PC-3 (cell line): ENCODE data around the gene PARN. TPM values are rescaled to one million over a fixed set of nuclear protein-coding genes. Genes with fewer than 3 reads are reported as not detected.

ENCODE experiments used
- ATAC-seq: fragments of 200-7000 bp; cut with Tn5 transposase; 2 replicates; pipeline ENCODE4 v1.9.1; 2020; ENCODE audit warnings: mild to moderate bottlenecking, moderate library complexity
- BruUV-seq: library from RNA; stranded (reverse); fragments of 400-500 nt; replicated peaks from 2 replicates; lab custom pipeline; 2021; lab: Mats Ljungman, UMichigan
- CTCF ChIA-PET: fragments of 300-600 bp; sonication (Branson Sonifier 250); formaldehyde crosslinking; loops from one replicate; lab custom pipeline; 2022; ENCODE audit warnings: antibody characterized with exemption; lab: Charles Lee
- POLR2A ChIA-PET: fragments of 300-600 bp; sonication (Branson Sonifier 250); formaldehyde crosslinking; loops from one replicate; lab custom pipeline; 2022; ENCODE audit warnings: antibody characterized with exemption; ENCODE audit not compliant: unreplicated experiment; lab: Charles Lee
- DNase-seq: peaks from one replicate; pipeline ENCODE4 v3.0.0-alpha.2; 2015
- H2AFZ ChIP-seq: fragments of 300-600 bp; sonication (generic); 2 replicates; pipeline ENCODE4 v1.6.0; 2016; ENCODE audit warnings: antibody characterized with exemption, low read length
- H3F3A ChIP-seq: fragments of 300-600 bp; sonication (generic); one replicate; pipeline ENCODE4 v1.6.0; 2017; ENCODE audit warnings: antibody characterized with exemption, low read length, control low read depth, mild to moderate bottlenecking; ENCODE audit not compliant: unreplicated experiment
- H3K27ac ChIP-seq: fragments of 300-600 bp; sonication (generic); 2 replicates; pipeline ENCODE4 v1.5.1; 2016; ENCODE audit warnings: mild to moderate bottlenecking, low read length
- H3K27me3 ChIP-seq: fragments of 300-600 bp; sonication (generic); 2 replicates; pipeline ENCODE4 v1.6.1; 2016; ENCODE audit warnings: low read length, mixed read lengths
- H3K36me3 ChIP-seq: fragments of 300-600 bp; sonication (generic); 2 replicates; pipeline ENCODE4 v1.6.1; 2016; ENCODE audit warnings: low read depth, mixed run types, low read length, mixed read lengths
- H3K4me1 ChIP-seq: fragments of 300-600 bp; sonication (generic); 2 replicates; pipeline ENCODE4 v1.5.1; 2016; ENCODE audit warnings: low read length; ENCODE audit not compliant: insufficient read depth
- H3K4me2 ChIP-seq: fragments of 300-600 bp; sonication (generic); 2 replicates; pipeline ENCODE4 v1.6.0; 2016; ENCODE audit warnings: low read length
- H3K4me3 ChIP-seq: fragments of 300-600 bp; sonication (generic); 2 replicates; pipeline ENCODE4 v1.5.1; 2016; ENCODE audit warnings: mild to moderate bottlenecking, low read length, mixed read lengths
- H3K79me2 ChIP-seq: fragments of 300-600 bp; sonication (generic); 2 replicates; pipeline ENCODE4 v1.6.1; 2017; ENCODE audit warnings: low read length, mixed read lengths
- H3K9ac ChIP-seq: fragments of 300-600 bp; sonication (generic); 2 replicates; pipeline ENCODE4 v1.6.0; 2016; ENCODE audit warnings: mild to moderate bottlenecking, low read length
- H3K9me2 ChIP-seq: fragments of 300-600 bp; sonication (generic); replicated peaks from 2 replicates; pipeline ENCODE4 v1.6.1; 2016; ENCODE audit warnings: mixed run types, low read length, mixed read lengths
- H3K9me3 ChIP-seq: fragments of 300-600 bp; sonication (generic); 2 replicates; pipeline ENCODE4 v1.6.1; 2016; ENCODE audit warnings: low read length, mixed read lengths
- H4K20me1 ChIP-seq: fragments of 300-600 bp; sonication (generic); 2 replicates; pipeline ENCODE4 v1.6.1; 2016; ENCODE audit warnings: low read length, mixed read lengths
- CTCF ChIP-seq: fragments of 300-600 bp; sonication (generic); conservative IDR thresholded peaks from 2 replicates; pipeline ENCODE4 v1.5.1; 2017; ENCODE audit warnings: antibody characterized with exemption, low read depth, mild to moderate bottlenecking, low read length
- EZH2 ChIP-seq: fragments of 300-600 bp; sonication (generic); IDR thresholded peaks from one replicate; pipeline ENCODE4 v1.6.1; 2017; ENCODE audit warnings: antibody characterized with exemption, mild to moderate bottlenecking, low read length; ENCODE audit not compliant: unreplicated experiment
- EZH2phosphoT487 ChIP-seq: fragments of 300-600 bp; sonication (generic); IDR thresholded peaks from 2 replicates; pipeline ENCODE4 v1.6.1; 2018; ENCODE audit warnings: mild to moderate bottlenecking, antibody characterized with exemption, low read length, borderline replicate concordance
- intact Hi-C: fragments of 100-400 bp; cut with micrococcal nuclease; formaldehyde crosslinking; loops from 2 replicates; pipeline ENCODE4 v1.9.0; 2023
- total RNA-seq: library from RNA; depleted of rRNA; stranded (reverse); fragments of >200 nt; gene quantifications from 2 replicates; pipeline ENCODE4 v1.2.3, GENCODE V29; 2014

The PARN gene
- total RNA-seq, 1 experiment from 2014 or later, result 34.7 TPM

DNA sequence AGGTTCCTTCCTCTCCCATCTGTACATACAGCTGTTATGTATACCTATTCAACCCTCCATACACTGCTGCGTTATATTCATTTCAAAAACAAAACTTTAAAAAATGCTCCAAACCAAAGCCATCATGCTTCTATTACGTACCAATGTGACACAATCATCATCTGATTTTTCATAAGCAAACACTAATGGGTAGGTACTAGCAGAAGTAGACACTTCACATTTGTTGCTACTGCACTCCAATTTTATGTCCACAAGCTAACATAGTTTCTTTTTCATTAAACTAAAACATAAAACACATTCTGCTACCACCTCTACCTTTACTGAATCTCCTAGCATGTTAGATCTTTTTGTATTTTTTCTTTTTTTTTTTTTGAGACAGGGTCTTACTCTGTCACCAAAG is 57.5 kb downstream of the PARN start:
- H4K20me1 ChIP-seq, result no peaks in the 10 kb centered on the region
- H3K4me3 ChIP-seq, result no peak overlapping the region
- ATAC-seq, result no peak
- H3K79me2 ChIP-seq, result no peaks in the 10 kb centered on the region
- no peak overlapping the region for H3K4me2 ChIP-seq
- no peak overlapping the region for H3K9ac ChIP-seq
- H3K9me3 ChIP-seq, result no peaks in the 10 kb centered on the region
- H2AFZ ChIP-seq, result no peak overlapping the region
- no TSS peak for BruUV-seq
- H3K36me3 ChIP-seq, result peaks cover 21% of the 10 kb centered on the region
- no peak overlapping the region for H3K27ac ChIP-seq
- POLR2A ChIA-PET, result no interaction called here
- H3K27me3 ChIP-seq, result no peaks in the 10 kb centered on the region
- no peaks in the 10 kb centered on the region for H3F3A ChIP-seq
- DNase-seq, result no peak
- intact Hi-C loops, result no loop called here
- TF ChIP-seq CTCF (no peak), EZH2phosphoT487 (no peak), EZH2 (no peak)
- H3K4me1 ChIP-seq, result no peaks in the 10 kb centered on the region
- H3K9me2 ChIP-seq, result no peaks in the 10 kb centered on the region
- CTCF ChIA-PET, result no interaction called here

- POLR2A ChIA-PET, result no interaction called here
- intact Hi-C loops, result no loop called here
- ATAC-seq, result no peak
Measured at GRCh38 chr16:14569213-14569612, 60.8 kb downstream of the PARN start.

More at GRCh38 chr16:14569213-14569612, 60.8 kb downstream of the PARN start:
- H3K9me3 ChIP-seq, result no peaks in the 10 kb centered on the region
- H3K27ac ChIP-seq, result no peak overlapping the region
- no TSS peak for BruUV-seq
- H3K9ac ChIP-seq, result no peak overlapping the region
- no peak overlapping the region for H3K4me2 ChIP-seq
- TF ChIP-seq EZH2 (no peak), CTCF (no peak), EZH2phosphoT487 (no peak)
- H3K27me3 ChIP-seq, result no peaks in the 10 kb centered on the region
- CTCF ChIA-PET, result no interaction called here
- no peak overlapping the region for H2AFZ ChIP-seq
- H3K9me2 ChIP-seq, result no peaks in the 10 kb centered on the region
- no peaks in the 10 kb centered on the region for H3K79me2 ChIP-seq
- DNase-seq, result no peak
- H4K20me1 ChIP-seq, result peaks cover 11% of the 10 kb centered on the region; the same call in 1 of the 2 replicates
- no peaks in the 10 kb centered on the region for H3K36me3 ChIP-seq
- no peak overlapping the region for H3K4me3 ChIP-seq
- peaks cover 8% of the 10 kb centered on the region for H3F3A ChIP-seq
- H3K4me1 ChIP-seq, result peaks cover 23% of the 10 kb centered on the region
